ENCODE results near the gene FGF14. TPM values are rescaled to one million over a fixed set of nuclear protein-coding genes. Genes with fewer than 3 reads are reported as not detected.

FGF14 gene
- total RNA-seq, result under 0.01 TPM in 1 of 2 replicates, not detected in the other

GRCh38 chr13:102401766-102402165 is at the start of gene FGF14:
TSS of gene FGF14 (minus strand) at chr13:102402048.

Other genes with a start within 250 kb of the FGF14 start
- gene TPP2, start 194.9 kb upstream of the FGF14 start, total RNA-seq, result 37.5 and 44.8 TPM in 2 replicates